ENCODE measurements around the gene ZNF609. TPM values are rescaled to one million over a fixed set of nuclear protein-coding genes. Genes with fewer than 3 reads are reported as not detected.

The ZNF609 gene
- total RNA-seq, 4 donors from 2014 or later: 10.3 to 16.5 (median 12.4) TPM

GRCh38 chr15:64696481-64696880 is 236.1 kb downstream of the ZNF609 start:
- Histone ChIP-seq H3K36me3 (no peaks in the 10 kb centered on the region), H3K27me3 (no peaks in the 10 kb centered on the region), H3K4me1 (peaks cover 99% of the 10 kb centered on the region in 2 donors), H3K9me3 (no peaks in the 10 kb centered on the region), H3K4me3 (no peak overlapping the region), H3K27ac (peak overlapping the region; percentile 94 to 96 (median 94))
- in situ Hi-C loops (cut with MboI; ENCODE audit: low sequenced_read_pairs in 4 of 4): no loop called here
- ATAC-seq (no peak), DNase-seq (no peak)
- TF ChIP-seq CTCF (IDR thresholded peaks at IDR 0.05 in 4 of 5, conservative IDR thresholded peaks at IDR 0.05 in 1 of 5): no peak
- no peak for TF ChIP-seq POLR2A (IDR thresholded peaks at IDR 0.05)
- intact Hi-C loops (cut with DNase I; ENCODE audit: low total_unique reads): no loop called here

- intact Hi-C loops (cut with DNase I; ENCODE audit: low total_unique reads) (no loop called here), in situ Hi-C loops (cut with MboI; ENCODE audit: low sequenced_read_pairs in 4 of 4) (no loop called here)
- ATAC-seq (no peak), DNase-seq (no peak)
- Histone ChIP-seq H3K9me3 (no peaks in the 10 kb centered on the region), H3K4me3 (peak overlapping the region in 1 of 4 donors; percentile 0), H3K4me1 (peaks cover 93 to 96% of the 10 kb centered on the region in 2 donors), H3K27ac (peak overlapping the region; percentile 94 to 96 (median 94)), H3K36me3 (no peaks in the 10 kb centered on the region), H3K27me3 (no peaks in the 10 kb centered on the region)
- TF ChIP-seq CTCF (IDR thresholded peaks at IDR 0.05 in 4 of 5, conservative IDR thresholded peaks at IDR 0.05 in 1 of 5) (no peak), POLR2A (IDR thresholded peaks at IDR 0.05) (no peak)
Observed at GRCh38 chr15:64697911-64698369, 237.6 kb downstream of the ZNF609 start.

GRCh38 chr15:64698823-64699222 is 238.4 kb downstream of the ZNF609 start:
- in situ Hi-C loops (cut with MboI; ENCODE audit: low sequenced_read_pairs in 4 of 4) (no loop called here), intact Hi-C loops (cut with DNase I; ENCODE audit: low total_unique reads) (no loop called here)
- ATAC-seq (no peak), DNase-seq (no peak)
- no peak for TF ChIP-seq CTCF (IDR thresholded peaks at IDR 0.05 in 4 of 5, conservative IDR thresholded peaks at IDR 0.05 in 1 of 5)
- TF ChIP-seq POLR2A (IDR thresholded peaks at IDR 0.05): no peak
- peaks cover 87% of the 10 kb centered on the region in 2 donors for H3K4me1 ChIP-seq
- peak overlapping the region; percentile 94 to 96 (median 94) for H3K27ac ChIP-seq
- H3K27me3 ChIP-seq: no peaks in the 10 kb centered on the region
- peak overlapping the region in 3 of 4 donors; percentile 39 to 95 (median 43) for H3K4me3 ChIP-seq
- H3K36me3 ChIP-seq: no peaks in the 10 kb centered on the region
- no peaks in the 10 kb centered on the region for H3K9me3 ChIP-seq

GRCh38 chr15:64699751-64700388 is 239.5 kb downstream of the ZNF609 start:
- Histone ChIP-seq H3K27me3 (no peaks in the 10 kb centered on the region), H3K4me3 (peak overlapping the region; percentile 39 to 96 (median 69)), H3K4me1 (peaks cover 76 to 78% of the 10 kb centered on the region in 2 donors), H3K9me3 (no peaks in the 10 kb centered on the region), H3K27ac (peak overlapping the region; percentile 94 to 96 (median 94)), H3K36me3 (no peaks in the 10 kb centered on the region)
- DNase-seq (peak; percentile 56 to 85), ATAC-seq (peak; percentile 66 to 77)
- in situ Hi-C loops (cut with MboI; ENCODE audit: low sequenced_read_pairs in 4 of 4) (no loop called here), intact Hi-C loops (cut with DNase I; ENCODE audit: low total_unique reads) (no loop called here)
- TF ChIP-seq CTCF (IDR thresholded peaks at IDR 0.05 in 4 of 5, conservative IDR thresholded peaks at IDR 0.05 in 1 of 5): no peak
- TF ChIP-seq POLR2A (IDR thresholded peaks at IDR 0.05): no peak

Measured in gastrocnemius medialis (tissue), 4 donors.